SK-N-SH (cell line): ENCODE results near the gene DHRSX. TPM values are rescaled to one million over a fixed set of nuclear protein-coding genes. Genes with fewer than 3 reads are reported as not detected.

ENCODE experiments used
- CTCF ChIA-PET: fragments of 300-600, 350-600 bp; formaldehyde crosslinking; extraction: SDS; loops from one replicate; lab custom pipeline; 2021; lab: Yijun Ruan, JAX
- POLR2A ChIA-PET: fragments of 350-600 bp; sonication (Branson Sonifier 250); formaldehyde crosslinking; extraction: SDS; loops from one replicate; lab custom pipeline; 2020; ENCODE audit warnings: antibody characterized with exemption, inconsistent platforms; lab: Yijun Ruan, JAX
- DNase-seq: peaks from one replicate; pipeline ENCODE4 v3.0.0; 2012
- H2AFZ ChIP-seq: fragments of 200-600 bp; sonication (generic); 2 replicates; pipeline ENCODE4 v1.8.1; 2016; ENCODE audit warnings: antibody characterized with exemption, mild to moderate bottlenecking, low read depth
- H3F3A ChIP-seq: fragments of 200-600 bp; sonication (generic); replicated peaks from 2 replicates; pipeline ENCODE3; 2016; ENCODE audit warnings: antibody characterized with exemption, mild to moderate bottlenecking; ENCODE audit not compliant: insufficient read depth
- H3K27ac ChIP-seq, 2 experiments: fragments of 200-500 bp in 1 of 2; fragments of 200-600 bp in 1 of 2; sonication (Bioruptor generic) in 1 of 2; sonication (generic), shearing (Covaris generic) in 1 of 2; 2 replicates each; pipeline versions ENCODE4 v1.5.1 to v1.6.1; 2014 to 2016; ENCODE audit warnings: low read depth in 2 of 2, inconsistent platforms in 1 of 2, low read length in 1 of 2, mild to moderate bottlenecking in 1 of 2, mixed read lengths in 1 of 2
- H3K27me3 ChIP-seq: fragments of 200-600 bp; sonication (generic), shearing (Covaris generic); 2 replicates; pipeline ENCODE4 v1.6.1; 2016; ENCODE audit warnings: mixed run types; ENCODE audit not compliant: insufficient read depth
- H3K36me3 ChIP-seq, 2 experiments: fragments of 200-500 bp in 1 of 2; fragments of 200-600 bp in 1 of 2; sonication (Bioruptor generic) in 1 of 2; sonication (generic) in 1 of 2; replicated peaks in 1 of 2; 2 replicates each; pipeline versions ENCODE3 to v1.5.1; 2014 to 2016; ENCODE audit warnings: low read length in 1 of 2, mild to moderate bottlenecking in 1 of 2; ENCODE audit not compliant: insufficient read depth in 2 of 2, control insufficient read depth in 1 of 2
- H3K4me1 ChIP-seq, 2 experiments: fragments of 200-500 bp in 1 of 2; fragments of 200-600 bp in 1 of 2; sonication (Bioruptor generic) in 1 of 2; sonication (generic), shearing (Covaris generic) in 1 of 2; 2 replicates each; pipeline versions ENCODE4 v1.5.1 to v1.6.1; 2014 to 2016; ENCODE audit warnings: low read depth in 1 of 2, low read length in 1 of 2, mixed run types in 1 of 2; ENCODE audit not compliant: insufficient read depth in 2 of 2, control insufficient read depth in 1 of 2
- H3K4me2 ChIP-seq: fragments of 200-600 bp; sonication (generic), shearing (Covaris generic); 2 replicates; pipeline ENCODE4 v1.6.1; 2017; ENCODE audit warnings: mixed run types
- H3K4me3 ChIP-seq, 2 experiments: fragments of 200-500 bp in 1 of 2; fragments of 200-600 bp in 1 of 2; sonication (Bioruptor generic) in 1 of 2; sonication (generic), shearing (Covaris generic) in 1 of 2; 2 replicates each; pipeline versions ENCODE4 v1.5.1 to v1.8.1; 2014 to 2016; ENCODE audit warnings: low read depth in 2 of 2, inconsistent platforms in 1 of 2, low read length in 1 of 2, mild to moderate bottlenecking in 1 of 2, mixed read lengths in 1 of 2, moderate library complexity in 1 of 2
- H3K79me2 ChIP-seq: fragments of 200-600 bp; sonication (generic); 2 replicates; pipeline ENCODE4 v1.8.1; 2017; ENCODE audit warnings: mild to moderate bottlenecking; ENCODE audit not compliant: insufficient read depth
- H3K9ac ChIP-seq: fragments of 200-600 bp; sonication (generic); 2 replicates; pipeline ENCODE4 v1.6.1; 2017; ENCODE audit warnings: mixed run types
- H3K9me2 ChIP-seq: fragments of 200-600 bp; sonication (generic); 2 replicates; pipeline ENCODE4 v1.6.1; 2017; ENCODE audit warnings: mixed run types
- H3K9me3 ChIP-seq: fragments of 200-600 bp; sonication (generic); 2 replicates; pipeline ENCODE4 v1.6.1; 2017; ENCODE audit warnings: mixed run types, mild to moderate bottlenecking, moderate library complexity
- H4K20me1 ChIP-seq: fragments of 200-600 bp; sonication (generic); 2 replicates; pipeline ENCODE4 v1.6.1; 2017; ENCODE audit warnings: mild to moderate bottlenecking, mixed run types; ENCODE audit not compliant: insufficient read depth
- CHD2 ChIP-seq: fragments of 150-350 bp; IDR thresholded peaks from 2 replicates; pipeline ENCODE4 v1.6.1; 2018; ENCODE audit warnings: low read length; ENCODE audit not compliant: partially characterized antibody
- EZH2phosphoT487 ChIP-seq: fragments of 200-600 bp; sonication (generic); IDR thresholded peaks from 2 replicates; pipeline ENCODE4 v1.6.1; 2017; ENCODE audit warnings: low read depth, mixed run types, mild to moderate bottlenecking, antibody characterized with exemption, moderate library complexity, borderline replicate concordance
- GABPA ChIP-seq: IDR thresholded peaks from 2 replicates; pipeline ENCODE4 v1.4.0; 2012; ENCODE audit warnings: low read depth, mild to moderate bottlenecking
- JUND ChIP-seq: IDR thresholded peaks from 2 replicates; pipeline ENCODE4 v1.4.0; 2012
- MEF2A ChIP-seq: IDR thresholded peaks from 2 replicates; pipeline ENCODE4 v1.4.0; 2012; ENCODE audit warnings: low read depth, borderline replicate concordance
- NFIC ChIP-seq: IDR thresholded peaks from 2 replicates; pipeline ENCODE4 v1.4.0; 2012; ENCODE audit warnings: borderline replicate concordance
- NRF1 ChIP-seq: IDR thresholded peaks from 2 replicates; pipeline ENCODE4 v1.6.1; 2012; ENCODE audit warnings: low read depth, mild to moderate bottlenecking, low read length
- RAD21 ChIP-seq: IDR thresholded peaks from 2 replicates; pipeline ENCODE4 v1.6.1; 2012; ENCODE audit warnings: mild to moderate bottlenecking, low read length
- RCOR1 ChIP-seq: fragments of 150-350 bp; IDR thresholded peaks from 2 replicates; pipeline ENCODE4 v1.6.1; 2017; ENCODE audit warnings: antibody characterized with exemption, low read length
- RFX5 ChIP-seq: IDR thresholded peaks from 2 replicates; pipeline ENCODE4 v1.6.1; 2012; ENCODE audit warnings: mild to moderate bottlenecking, improper control_type of control experiment, low read length
- SIN3A ChIP-seq: IDR thresholded peaks from 2 replicates; pipeline ENCODE4 v1.6.1; 2012; ENCODE audit warnings: low read depth, mild to moderate bottlenecking, low read length, moderate library complexity, borderline replicate concordance
- SMC3 ChIP-seq: IDR thresholded peaks from 2 replicates; pipeline ENCODE4 v1.6.1; 2012; ENCODE audit warnings: low read depth, low read length, improper control_type of control experiment
- TAF1 ChIP-seq: IDR thresholded peaks from 2 replicates; pipeline ENCODE4 v1.6.1; 2012; ENCODE audit warnings: low read depth, mild to moderate bottlenecking, low read length, moderate library complexity, borderline replicate concordance
- WGBS: methylation state at CpG from one replicate; pipeline ENCODE4 v1.1.6; 2017; ENCODE audit warnings: low lambda C conversion rate; 5-methylcytosine and 5-hydroxymethylcytosine counted together
- polyA plus RNA-seq, 3 experiments: library from polyadenylated mRNA; depleted of rRNA; stranded (reverse); fragments of >200 nt; gene quantifications; 2 replicates each; pipeline ENCODE4 v1.2.3, GENCODE V29; 2012
- TF ChIP-seq, protein P1 (sequence below): IDR thresholded peaks from 2 replicates; pipeline ENCODE4; 2012

Gene DHRSX
- polyA plus RNA-seq, 1 of the 3 experiments (the other 2 are of a cell fraction), result 34.3 TPM

DNA sequence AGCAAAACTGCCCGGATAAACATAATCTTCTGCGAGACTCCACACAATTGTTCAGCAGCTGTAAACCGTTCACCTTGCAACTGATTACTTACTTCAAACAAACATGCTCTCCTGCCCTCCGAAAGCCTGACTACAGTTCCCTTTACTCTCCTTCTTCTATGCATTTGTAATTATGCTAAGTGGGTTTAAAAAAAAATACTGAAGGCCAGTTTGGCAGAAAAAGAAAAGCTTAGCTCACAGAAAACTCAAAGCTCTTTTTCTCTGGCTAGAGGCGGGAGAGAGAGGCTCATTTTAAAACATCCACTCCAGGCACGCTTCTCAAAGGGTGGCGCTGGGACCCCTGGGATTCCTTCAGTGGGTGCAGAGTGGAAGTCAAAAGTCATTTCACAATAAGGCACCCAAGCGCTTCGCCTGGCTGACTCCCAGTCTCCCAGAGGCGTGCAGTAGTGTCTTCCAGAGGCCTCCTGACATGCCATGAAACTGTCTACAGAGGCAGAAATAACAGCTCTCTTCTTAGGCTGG lies 1.9 kb downstream of the DHRSX start:
- H3K9me2 ChIP-seq, result no peaks in the 10 kb centered on the region
- peaks cover 2% of the 10 kb centered on the region for H3F3A ChIP-seq
- ChIA-PET POLR2A (no interaction called here), CTCF (no interaction called here)
- H3K4me1 ChIP-seq, result peaks cover 17 to 19% of the 10 kb centered on the region in 2 experiments; a peak in 3 of 4 replicates
- H3K9me3 ChIP-seq, result no peaks in the 10 kb centered on the region; the same call in 1 of the 2 replicates
- WGBS, result 71% methylated on average over 10 of the region's 10 CpGs
- H3K27ac ChIP-seq, result peak overlapping the region; percentile 31 to 33; a peak in 3 of 4 replicates
- TF ChIP-seq SIN3A (no peak), CHD2 (no peak), JUND (no peak), MEF2A (no peak), EZH2phosphoT487 (no peak), RAD21 (no peak), RFX5 (no peak), TAF1 (no peak), NRF1 (no peak), GABPA (no peak)
- TF ChIP-seq, protein P1, sequence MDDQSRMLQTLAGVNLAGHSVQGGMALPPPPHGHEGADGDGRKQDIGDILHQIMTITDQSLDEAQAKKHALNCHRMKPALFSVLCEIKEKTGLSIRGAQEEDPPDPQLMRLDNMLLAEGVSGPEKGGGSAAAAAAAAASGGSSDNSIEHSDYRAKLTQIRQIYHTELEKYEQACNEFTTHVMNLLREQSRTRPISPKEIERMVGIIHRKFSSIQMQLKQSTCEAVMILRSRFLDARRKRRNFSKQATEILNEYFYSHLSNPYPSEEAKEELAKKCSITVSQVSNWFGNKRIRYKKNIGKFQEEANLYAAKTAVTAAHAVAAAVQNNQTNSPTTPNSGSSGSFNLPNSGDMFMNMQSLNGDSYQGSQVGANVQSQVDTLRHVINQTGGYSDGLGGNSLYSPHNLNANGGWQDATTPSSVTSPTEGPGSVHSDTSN, result no peak
- peaks cover 3% of the 10 kb centered on the region; the same call in 1 of the 2 replicates for H4K20me1 ChIP-seq
- H3K27me3 ChIP-seq, result no peaks in the 10 kb centered on the region
- no peak overlapping the region for H2AFZ ChIP-seq
- peaks cover 12 to 13% of the 10 kb centered on the region in 2 experiments for H3K36me3 ChIP-seq
- peaks cover 65% of the 10 kb centered on the region for H3K79me2 ChIP-seq
- peak overlapping the region; percentile 83 for H3K4me2 ChIP-seq
- H3K9ac ChIP-seq, result peak overlapping the region; percentile 98
- DNase-seq, result no peak
- peak overlapping the region; percentile 82 to 92 for H3K4me3 ChIP-seq

DNA sequence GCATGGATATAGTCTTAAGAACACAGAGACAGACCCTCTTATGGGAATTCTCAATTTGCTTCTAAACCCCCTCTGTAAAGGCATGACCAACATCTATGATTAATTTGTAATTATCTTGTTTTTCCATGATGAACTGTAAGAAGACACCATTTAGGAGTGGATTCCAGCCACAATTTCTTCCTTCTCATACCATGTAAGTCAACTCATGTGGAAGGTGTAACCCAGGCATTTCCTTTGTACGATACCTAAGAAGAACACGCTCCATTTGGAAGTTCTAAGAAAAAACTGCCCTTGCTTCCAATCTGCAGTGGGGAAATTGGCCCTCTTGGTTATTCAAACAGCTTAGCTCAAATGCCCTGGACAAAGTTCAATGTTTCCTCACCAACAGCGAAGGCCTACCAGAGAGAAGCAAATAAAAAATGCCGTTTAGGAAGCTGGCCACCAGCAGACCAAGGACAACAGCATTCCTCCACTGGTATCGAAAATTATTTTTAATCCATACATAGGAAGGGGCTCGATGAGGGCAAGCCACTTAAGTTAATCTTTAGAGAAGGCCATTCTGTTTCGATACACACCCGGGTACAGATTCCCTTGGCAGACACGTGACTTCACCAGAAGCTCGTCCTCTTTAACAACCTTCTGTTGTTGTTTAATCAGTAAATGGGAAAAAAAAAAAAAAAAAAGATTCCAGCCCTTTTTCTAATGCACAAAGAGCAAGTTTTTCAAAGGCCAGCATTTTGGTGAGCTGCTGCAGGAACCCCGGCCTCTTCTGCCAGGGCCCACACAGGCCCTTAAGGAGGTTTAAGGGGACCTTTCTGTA lies 2.6 kb downstream of the DHRSX start:
- peaks cover 17 to 19% of the 10 kb centered on the region in 2 experiments; a peak in 3 of 4 replicates for H3K4me1 ChIP-seq
- no peaks in the 10 kb centered on the region for H3K27me3 ChIP-seq
- peak overlapping the region; percentile 31 to 33; a peak in 3 of 4 replicates for H3K27ac ChIP-seq
- H3K9me2 ChIP-seq, result no peaks in the 10 kb centered on the region
- H4K20me1 ChIP-seq, result peaks cover 3% of the 10 kb centered on the region; the same call in 1 of the 2 replicates
- 62% methylated on average over 11 of the region's 11 CpGs for WGBS
- TF ChIP-seq RCOR1 (no peak), NFIC (no peak), MEF2A (no peak), SMC3 (no peak)
- peaks cover 70% of the 10 kb centered on the region for H3K79me2 ChIP-seq
- POLR2A ChIA-PET, result no interaction called here
- peaks cover 12 to 13% of the 10 kb centered on the region in 2 experiments for H3K36me3 ChIP-seq
- H3K4me2 ChIP-seq, result peak overlapping the region; percentile 83
- H3K9me3 ChIP-seq, result no peaks in the 10 kb centered on the region; the same call in 1 of the 2 replicates
- H3K4me3 ChIP-seq, result peak overlapping the region; percentile 82 to 92; a peak in 3 of 4 replicates
- no peak for DNase-seq
- no peak overlapping the region for H2AFZ ChIP-seq
- CTCF ChIA-PET, result no interaction called here
- peak overlapping the region; percentile 98 for H3K9ac ChIP-seq
- peaks cover 2% of the 10 kb centered on the region for H3F3A ChIP-seq
